COLO668 (cell line): ENCODE results near the gene HS6ST1.

ENCODE experiments used
- DNase-seq: peaks from one replicate; lab custom pipeline; 2025; ENCODE audit not compliant: unreplicated experiment; lab: John Stamatoyannopoulos, UW

The HS6ST1 gene

GRCh38 chr2:128318776-128319464 is at the start of gene HS6ST1:
Gene HS6ST1, minus strand, starts transcription at chr2:128318868. Its CDS starts 305 bp downstream, at chr2:128318563.
- peak; percentile 88 for DNase-seq

DNA sequence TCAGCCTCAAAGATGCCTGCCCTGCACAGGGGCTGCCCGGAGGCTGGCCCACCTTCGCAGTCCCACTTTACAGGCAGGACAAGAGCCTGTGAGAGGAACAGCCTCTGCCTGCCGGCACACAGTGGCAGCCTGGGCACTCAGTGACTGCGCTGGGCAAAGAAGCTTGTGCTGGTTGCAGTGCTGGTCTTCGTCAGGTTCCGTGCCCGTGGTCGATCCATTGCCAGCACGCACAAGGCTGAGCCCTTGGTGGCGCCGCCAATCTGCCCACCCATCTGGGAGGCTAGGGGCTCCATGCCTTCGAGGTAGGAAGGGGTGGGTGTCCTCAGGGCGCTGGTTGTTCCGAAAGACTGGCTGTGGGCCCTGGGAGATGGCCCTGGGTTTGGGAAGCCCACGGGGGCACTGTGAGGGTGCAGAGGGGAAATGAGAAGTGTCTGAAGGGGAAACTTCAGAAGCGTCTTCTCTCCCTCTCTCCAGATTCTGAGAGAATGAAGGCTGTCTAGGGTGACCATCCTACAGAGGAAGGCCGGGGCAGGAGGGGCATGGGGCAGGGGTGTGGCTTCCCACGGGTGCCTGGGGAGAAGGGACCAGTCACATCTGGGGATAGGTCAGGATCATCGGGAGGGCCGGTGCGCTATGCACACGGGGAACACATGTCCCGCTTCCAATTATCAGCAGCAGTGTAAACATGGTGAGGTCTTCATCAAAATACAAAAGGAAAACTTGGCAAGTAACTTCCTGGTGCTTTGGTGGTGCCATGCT is 49.1 kb upstream of the HS6ST1 start:
- DNase-seq: no peak

DNA sequence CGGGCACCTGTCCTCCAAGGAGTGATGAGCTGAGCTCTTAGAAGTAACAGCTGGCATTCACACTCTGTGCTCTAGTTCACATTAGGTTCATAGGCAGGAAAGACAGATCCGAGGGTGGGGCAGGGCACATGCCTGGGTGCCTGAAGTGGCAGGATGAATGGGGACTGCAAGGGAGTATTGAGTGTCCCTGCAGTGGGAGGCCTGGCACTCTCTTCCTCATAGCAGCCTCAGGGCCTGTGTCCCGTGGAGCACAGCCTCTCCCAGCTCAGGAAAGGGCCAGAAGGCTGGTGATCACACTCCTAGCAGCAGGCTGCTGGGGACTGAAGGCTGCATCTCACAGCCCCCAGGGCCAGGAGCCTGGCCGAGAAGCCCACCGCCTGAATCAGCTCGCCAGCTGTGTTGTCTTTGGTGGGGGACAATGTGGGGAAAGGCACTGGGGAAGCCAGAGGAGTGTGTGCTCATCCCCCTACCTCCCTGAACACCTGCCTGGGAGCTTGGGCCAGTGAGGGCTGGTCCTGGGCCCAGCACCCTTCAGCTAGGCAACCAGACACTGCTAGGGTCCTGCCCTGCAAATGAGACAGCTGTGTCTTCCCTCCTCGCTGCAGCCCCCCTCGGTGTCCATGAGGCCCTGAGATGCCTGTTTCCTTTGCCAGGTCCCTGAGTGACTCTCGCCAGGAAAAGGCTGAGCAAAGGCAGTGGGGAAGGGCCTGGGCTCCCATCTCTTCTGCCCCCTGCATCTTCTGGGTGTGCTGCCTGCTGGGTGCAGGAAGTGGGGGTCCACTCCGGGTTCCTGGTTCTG is 48.2 kb upstream of the HS6ST1 start:
- DNase-seq: peak; percentile 22

- no peak for DNase-seq
Measured at GRCh38 chr2:128365217-128365905, 46.7 kb upstream of the HS6ST1 start.

DNA sequence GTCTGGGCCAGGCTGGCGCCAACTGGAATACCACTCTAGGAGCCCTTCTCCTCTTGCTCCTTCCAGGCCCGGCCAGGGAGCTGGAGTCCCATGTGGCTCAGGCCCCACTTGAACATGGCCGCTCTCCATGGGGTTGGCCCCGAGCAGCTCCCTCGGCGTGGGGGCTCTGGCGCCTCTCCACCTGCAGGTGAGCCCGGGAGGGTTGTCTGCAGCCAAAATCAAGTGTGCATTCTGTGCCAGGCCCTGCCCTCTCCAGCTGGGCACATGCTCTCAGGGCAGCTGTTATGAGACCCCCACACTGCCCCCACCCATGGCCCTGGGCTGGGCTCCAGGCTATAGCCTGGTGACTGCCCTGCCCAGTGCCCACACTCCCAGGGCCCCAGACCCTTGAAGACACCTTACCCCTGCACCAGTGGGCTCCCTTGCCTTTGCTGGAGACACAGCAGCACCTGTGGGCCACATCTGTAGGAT is 45.8 kb upstream of the HS6ST1 start:
- no peak for DNase-seq

- no peak for DNase-seq
Measured at GRCh38 chr2:128363934-128364361, 45.3 kb upstream of the HS6ST1 start.

GRCh38 chr2:128362889-128363228 is 44.2 kb upstream of the HS6ST1 start:
- no peak for DNase-seq

DNA sequence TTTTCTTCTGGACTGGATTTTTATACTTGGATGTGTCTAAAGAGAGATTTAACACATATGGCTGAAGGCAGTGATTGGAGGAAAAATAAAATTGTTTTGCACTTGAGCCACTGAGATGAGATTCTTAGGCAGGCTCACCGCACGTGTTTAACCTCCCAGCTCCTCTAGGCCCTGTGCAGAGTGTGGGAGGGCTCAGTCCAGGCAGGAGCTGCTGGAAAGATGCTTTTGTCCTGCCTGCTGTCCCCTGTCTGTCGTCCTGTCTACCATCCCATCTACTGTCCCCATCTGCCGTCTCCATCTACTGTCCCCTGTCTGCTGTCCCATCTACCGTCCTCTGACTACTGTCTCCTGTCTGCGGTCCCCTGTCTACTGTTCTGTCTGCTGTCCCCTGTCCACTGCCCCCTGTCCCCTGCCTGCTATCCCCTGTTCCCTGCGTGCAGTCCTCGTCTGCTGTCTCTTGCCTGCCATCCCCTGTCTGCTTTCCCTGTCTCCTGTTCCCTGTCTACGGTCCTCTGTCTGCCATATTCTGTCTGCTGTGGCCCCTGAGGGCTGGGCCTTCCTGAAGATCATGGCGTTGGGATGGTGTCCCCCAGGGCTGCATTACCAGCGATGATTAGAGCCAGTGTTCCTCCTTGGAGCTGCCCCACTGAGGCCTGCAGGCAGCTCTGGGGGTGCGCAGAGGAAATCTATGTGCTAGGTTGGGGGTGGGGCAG is 43.7 kb upstream of the HS6ST1 start:
- no peak for DNase-seq

GRCh38 chr2:128361376-128362131 is 42.9 kb upstream of the HS6ST1 start:
- no peak for DNase-seq

- DNase-seq: no peak
Measured at GRCh38 chr2:128360711-128361110, 42.0 kb upstream of the HS6ST1 start.

GRCh38 chr2:128359841-128360240 is 41.2 kb upstream of the HS6ST1 start:
- no peak for DNase-seq

DNA sequence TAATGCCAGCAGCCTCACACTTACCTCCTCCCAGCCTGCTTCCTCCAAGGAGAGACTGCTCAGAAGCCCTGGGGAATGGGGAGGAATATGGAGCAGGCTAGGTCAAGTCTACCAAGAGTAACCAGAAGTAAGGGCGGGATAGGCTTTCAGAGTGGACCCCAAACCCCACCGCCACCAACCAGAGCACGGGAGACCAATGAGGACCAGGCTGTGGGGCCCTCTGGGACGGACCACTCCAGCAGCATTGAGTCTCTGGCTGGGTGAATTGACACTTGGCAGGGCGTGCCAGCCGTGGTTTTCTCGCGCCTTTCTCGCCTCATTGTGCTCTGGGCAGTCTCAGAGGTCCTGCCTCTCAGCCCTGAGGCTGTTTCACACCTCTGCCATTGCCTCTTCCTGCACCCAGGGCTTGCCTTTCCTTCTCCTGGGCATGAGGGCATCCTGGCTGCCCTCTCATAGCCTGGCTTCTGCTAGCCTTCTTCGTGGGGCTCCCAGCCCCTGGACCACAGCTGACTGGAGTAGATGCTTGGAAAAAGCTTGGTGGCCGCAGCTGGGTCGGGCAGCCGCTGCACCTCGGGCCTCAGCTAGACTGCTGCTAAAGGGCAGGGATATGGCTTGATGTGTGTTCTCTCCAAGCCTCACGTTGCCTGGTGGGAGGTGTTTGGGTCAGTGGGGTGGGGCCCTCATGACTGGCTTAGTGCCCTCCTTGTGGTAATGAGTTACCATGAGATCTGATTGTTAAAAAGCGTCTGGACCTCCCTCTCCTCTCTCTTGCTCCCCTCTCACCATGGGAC is 40.5 kb upstream of the HS6ST1 start:
- DNase-seq: no peak

GRCh38 chr2:128357506-128358370 is 39.1 kb upstream of the HS6ST1 start:
- no peak for DNase-seq

GRCh38 chr2:128356127-128356526 is 37.5 kb upstream of the HS6ST1 start:
- DNase-seq: no peak

GRCh38 chr2:128354726-128355470 is 36.2 kb upstream of the HS6ST1 start:
- DNase-seq: no peak

- no peak for DNase-seq
Measured at GRCh38 chr2:128354161-128354560, 35.5 kb upstream of the HS6ST1 start.

- DNase-seq: no peak
Measured at GRCh38 chr2:128350736-128351135, 32.1 kb upstream of the HS6ST1 start.
